Activated CD4-positive, alpha-beta T cell treated with anti-CD3 and anti-CD28 coated beads, Interleukin-2, amount 50 U/mL, for 48 hours (primary cell): Measurements from ENCODE around the gene NEO1.

Source experiments
- DNase-seq, 2 experiments: peaks; one replicate each; pipeline ENCODE4 v3.0.0-alpha.2; 2020

Gene NEO1

DNA sequence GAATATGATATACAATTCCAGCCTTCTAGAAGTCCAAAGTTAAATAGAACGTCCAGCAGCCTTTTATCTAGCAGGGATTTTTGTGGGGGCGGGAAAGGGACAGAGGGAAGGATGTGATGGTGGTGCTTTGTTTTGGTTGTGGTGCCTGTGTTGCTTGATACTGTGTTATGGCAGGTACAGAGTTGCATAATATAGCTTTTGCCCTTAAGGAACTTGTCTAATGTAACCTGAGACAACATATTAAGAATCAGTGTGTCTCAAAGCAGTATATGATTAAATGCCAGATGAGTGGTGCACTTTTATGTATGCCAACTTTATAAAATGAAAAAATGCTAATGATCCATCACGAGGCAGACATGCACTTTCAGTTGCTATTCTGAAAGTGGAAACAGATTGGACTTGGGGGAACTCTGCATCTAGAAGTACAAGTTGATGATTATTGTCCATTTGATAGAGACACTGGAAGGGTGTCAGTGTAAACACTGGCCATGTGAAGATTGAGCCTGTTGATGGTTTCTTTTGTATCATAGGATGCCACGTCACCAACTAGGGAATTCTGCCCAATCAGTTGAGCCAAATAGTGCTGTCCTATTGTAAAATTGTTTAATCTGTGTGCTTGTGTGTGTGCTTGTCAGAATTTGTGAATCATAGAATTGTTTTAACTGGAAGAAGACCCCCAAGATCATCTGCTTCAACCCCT, 23.0 kb downstream of the NEO1 start:
- DNase-seq, result no peak

DNA sequence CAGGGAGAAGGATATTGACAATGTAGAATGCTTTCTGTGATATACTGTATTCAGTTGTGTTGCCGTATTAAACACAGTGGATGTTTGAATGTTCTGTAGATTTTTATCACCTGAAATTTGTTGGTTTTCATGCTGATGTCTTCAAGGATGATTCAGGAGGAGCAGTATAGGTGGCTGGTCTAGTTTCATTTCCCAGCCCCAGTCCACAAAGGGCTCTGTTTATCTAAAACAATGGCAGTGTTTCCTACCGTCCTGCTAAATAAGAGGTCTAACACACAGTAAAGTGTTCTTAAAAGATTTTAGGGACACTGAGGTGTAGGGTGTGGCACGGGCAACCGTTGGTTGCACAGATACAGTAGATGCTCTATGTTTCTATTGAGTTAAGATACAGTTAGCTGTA, 26.0 kb downstream of the NEO1 start:
- DNase-seq, result no peak

DNA sequence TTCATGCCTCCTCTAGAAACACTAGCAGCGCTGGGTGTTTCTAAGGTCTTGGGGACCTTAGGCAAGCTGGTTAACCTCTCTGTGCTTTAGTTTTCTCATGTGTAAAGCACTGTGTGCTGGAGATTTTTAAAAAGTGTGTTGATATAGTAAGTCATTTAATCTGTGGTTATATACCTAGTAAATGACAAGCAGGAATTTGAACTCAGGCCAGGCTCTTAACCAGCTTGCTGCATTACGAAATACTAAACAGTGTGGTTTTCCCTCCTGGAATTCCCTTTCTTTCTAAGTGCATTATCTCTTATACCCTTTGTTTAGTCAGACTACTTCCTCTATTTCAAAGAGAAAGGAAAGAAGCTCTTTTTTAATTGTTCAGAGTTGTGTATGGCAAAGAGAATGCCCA, 26.5 kb downstream of the NEO1 start:
- DNase-seq, result no peak

DNA sequence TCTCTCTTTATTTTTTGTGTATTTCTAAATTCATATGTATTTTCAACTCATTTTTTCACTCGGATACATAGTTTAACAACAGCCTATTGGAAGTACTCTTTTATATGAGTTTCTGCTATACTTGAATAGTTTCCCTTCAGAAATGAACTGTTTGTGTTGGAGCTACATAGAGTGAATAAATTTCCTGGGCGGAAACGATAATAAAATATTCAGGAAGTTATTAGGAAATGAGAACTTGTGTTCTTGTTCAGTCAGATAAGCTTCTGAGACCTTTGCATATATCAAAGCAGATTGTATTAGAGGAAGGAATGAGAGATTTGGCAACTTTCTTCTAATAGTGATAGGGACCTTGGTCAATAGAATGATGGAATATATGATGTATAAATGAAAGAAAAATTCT, 27.3 kb downstream of the NEO1 start:
- DNase-seq, result no peak

DNA sequence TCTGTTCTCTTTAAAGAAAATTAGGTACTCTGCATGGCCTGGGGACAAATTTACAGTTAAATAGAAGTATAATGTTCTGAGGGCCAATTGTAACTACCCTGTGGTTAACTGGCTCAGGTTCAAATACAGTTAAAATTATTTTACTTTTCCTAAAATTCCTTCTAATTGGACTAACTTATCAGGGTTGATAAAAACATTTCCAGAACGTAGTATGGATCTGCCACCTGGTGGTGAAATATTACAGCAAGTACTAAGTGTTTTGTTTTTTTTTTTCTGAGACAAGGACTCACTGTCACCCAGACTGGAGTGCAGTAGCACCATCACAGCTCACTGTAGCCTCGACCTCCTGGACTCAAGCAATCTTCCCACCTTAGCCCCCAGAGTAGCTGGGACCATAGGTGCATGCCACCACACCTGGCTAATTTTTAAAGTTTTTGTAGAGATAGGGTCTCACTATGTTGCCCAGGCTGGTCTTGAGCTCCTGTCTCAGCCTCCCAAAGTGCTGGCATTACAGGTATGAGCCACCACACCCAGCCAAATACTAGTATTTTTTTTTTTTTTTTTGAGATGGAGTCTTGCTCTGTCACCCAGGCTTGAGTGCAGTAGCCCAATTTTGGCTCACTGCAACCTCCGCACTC, 29.2 kb downstream of the NEO1 start:
- DNase-seq, result no peak

DNA sequence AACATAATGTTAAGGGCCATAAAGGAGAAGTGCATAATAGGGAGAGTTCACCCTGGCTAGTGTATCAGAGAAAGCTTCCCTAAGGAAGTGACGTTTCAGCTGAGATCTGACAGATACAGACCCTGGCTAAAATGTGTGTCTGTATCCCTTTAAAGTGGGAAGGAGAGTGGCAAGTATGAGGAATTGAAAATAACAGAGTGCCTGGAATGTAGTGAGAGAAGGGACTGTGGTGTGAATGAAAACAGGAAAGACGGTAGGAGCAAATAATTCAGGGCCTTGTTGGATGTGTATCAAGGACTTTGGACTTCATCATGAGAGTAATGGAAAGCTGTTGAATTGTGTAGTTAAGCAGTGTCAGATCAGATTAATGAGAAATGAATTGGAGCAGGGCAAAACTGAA, 30.5 kb downstream of the NEO1 start:
- no peak for DNase-seq

DNA sequence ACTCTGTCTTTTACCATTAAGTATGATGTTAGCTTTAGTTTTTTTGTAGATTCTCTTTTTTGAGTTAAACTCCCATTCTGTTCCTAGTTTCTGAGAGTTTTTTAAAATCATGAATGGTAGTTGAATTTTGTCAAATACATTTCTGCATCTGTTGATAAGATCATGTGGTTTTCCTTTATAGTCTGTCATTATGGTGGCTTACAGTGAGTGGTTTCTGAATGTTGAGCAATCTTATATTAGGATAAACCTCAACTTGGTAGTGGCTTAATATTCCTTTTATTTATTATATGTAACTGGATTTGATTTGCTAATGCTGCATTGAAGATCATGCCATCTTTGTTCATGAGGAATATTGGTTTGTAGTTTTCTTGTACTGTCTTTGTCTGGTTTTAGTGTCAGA, 34.8 kb downstream of the NEO1 start:
- no peak for DNase-seq

DNA sequence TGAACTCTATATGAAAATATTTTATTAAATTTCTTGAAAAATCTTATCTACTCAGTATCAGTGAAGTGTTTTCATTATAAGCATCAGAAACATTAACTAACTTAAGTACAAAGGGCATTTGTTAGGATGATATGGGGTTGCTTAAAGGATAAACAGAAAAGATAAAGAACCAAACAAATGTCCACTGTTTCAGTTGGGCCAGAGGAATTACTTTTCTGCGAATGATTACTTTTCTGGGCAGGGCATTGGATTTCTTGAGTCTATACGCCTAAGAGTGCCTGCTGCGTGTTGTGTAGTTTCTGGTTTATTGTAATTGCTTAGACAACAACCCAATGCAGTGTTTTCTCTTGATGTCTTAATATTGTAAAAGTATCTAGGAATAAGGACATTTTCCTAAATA, 52.8 kb downstream of the NEO1 start:
- no peak for DNase-seq

DNA sequence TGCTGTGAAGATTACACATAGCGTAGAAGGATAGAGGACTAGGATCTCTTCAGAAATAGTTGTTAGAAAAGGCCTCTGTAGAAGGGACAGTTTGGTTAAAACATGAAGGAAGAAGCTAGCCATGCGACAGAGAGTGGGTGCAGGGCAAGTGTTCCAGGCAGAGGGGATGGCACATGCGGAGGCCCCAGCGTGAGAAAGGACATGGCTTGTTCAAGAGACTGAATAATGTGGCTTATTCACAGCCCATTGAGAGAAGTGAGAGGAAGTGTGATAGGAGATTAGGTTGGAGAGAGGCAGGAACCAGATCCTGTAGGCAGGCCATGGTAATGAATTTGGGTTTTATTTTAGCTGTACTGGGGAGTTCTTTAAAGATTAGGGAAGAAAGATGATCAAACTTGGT, 56.4 kb downstream of the NEO1 start:
- DNase-seq, result no peak

DNA sequence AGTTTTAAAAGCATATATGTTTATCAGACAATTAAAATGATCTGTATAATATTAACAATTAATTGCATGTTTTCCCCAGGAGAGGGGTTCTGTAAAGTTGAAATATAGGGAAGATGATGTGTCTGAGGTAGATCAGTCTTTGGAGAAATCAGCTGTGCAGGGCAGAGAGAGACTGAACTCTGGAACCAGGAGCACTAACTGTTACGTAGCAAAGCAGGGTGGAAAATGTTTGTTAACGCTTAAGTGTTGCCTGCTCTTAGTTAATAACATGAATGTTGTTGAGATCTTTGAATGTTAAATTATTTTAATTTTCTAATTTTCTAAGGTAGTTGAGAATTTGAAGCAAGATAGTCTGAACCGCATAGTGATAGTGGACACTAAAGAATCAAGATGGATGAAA, 57.5 kb downstream of the NEO1 start:
- no peak for DNase-seq

DNA sequence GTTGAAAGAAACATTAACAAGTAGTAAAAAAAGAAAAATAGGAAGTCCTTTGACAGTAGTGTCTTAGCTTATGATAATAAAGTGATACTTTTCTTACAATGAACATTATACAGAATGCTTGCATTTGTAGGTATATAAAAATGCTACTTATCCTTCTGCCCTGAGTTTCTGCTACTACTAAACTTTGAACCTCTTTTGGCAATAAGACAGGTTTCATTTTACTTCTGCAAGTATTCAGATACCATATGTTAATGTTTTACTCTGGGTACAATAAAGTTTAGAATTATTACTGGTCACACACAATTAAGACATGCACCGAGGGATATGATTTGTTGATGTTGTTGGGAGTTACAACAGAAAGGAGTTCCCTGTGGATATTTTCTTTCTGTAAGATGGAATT, 57.9 kb downstream of the NEO1 start:
- no peak for DNase-seq

DNA sequence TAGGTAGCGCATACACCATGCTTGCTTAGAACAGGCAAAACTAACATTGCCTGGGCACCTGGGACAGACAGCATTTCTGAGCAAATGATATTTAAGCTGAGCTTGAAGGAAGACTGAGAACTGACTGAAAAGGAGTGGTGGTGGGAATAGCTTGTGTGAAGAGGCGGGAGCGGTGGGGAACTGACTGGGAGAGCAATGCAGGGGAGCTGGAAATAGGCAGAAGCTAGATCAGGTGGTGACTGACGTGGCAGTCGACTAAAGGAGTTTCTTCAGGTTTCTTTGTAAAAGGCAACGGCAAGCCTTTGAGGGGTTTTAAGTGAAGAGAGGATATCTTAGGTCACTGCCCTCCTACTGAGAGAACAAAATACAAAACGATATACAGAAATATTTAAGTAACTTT, 61.8 kb downstream of the NEO1 start:
- DNase-seq, result no peak

GRCh38 chr15:73116164-73116563, 63.9 kb downstream of the NEO1 start:
- DNase-seq, result no peak

DNA sequence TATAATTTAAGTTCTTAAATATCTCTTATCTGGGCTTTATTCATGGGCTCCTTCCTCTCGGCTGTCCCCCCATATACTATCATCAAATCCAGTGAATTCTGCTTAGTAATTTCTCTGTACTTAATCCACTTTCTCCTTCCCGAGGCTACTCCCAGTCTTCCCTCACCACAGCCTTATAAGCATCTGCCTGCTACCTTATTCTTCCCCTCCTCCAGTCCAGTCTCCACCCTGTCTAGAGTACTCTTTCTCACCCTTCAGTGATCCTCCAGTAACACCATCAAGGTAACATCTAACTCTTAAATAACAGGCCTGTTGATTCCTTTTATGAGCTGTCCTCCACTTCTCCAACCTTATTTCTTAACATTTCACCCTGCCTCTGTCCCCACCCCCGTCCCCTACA, 65.8 kb downstream of the NEO1 start:
- no peak for DNase-seq

- no peak for DNase-seq
These were observed 67.2 kb downstream of the NEO1 start for GRCh38 chr15:73119478-73119877.

DNA sequence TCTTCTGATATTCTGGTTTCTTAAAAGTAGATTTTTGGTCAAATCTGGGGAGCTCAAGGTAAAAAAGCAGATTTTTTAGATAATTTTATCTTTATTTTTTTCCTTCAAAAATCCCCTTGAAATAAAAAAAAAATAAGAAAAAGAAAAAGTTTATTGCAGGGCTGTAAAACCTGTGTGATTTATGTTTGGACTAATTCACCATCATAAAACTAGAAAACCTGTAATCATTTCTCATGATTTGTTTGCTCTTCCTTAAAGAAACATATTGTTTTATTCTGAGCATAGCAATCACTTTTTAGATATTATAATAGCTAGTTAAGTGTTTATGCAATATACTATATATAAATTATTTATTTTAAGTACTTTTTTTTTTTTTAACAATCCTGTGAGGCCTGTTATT, 68.0 kb downstream of the NEO1 start:
- no peak for DNase-seq

DNA sequence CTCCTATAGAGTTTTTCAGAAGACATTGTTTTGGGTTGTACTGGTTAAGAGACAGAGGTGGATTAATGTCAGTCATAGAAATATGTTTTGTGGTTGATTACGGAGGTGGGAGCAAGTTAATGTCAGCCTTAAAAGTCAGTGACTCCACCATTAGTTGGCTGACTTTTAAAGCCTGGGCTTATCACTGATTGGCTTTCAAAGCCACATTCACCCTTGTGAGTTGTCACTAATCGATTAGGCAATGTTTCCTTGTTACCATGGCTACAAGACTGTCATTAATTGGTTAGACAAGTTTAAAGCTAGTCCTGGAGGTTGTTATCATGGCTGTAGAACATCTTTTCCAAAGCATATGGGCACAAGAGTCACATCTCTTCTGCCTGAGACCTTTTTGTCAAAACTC, 73.0 kb downstream of the NEO1 start:
- DNase-seq, result no peak

GRCh38 chr15:73127302-73127936, 75.2 kb downstream of the NEO1 start:
- DNase-seq, result peak; percentile 27 to 38

- DNase-seq, result no peak
These were observed 78.6 kb downstream of the NEO1 start for GRCh38 chr15:73130830-73131229.

GRCh38 chr15:73134196-73134595, 81.9 kb downstream of the NEO1 start:
- DNase-seq, result no peak

GRCh38 chr15:73139041-73139743, 86.9 kb downstream of the NEO1 start:
- no peak for DNase-seq

DNA sequence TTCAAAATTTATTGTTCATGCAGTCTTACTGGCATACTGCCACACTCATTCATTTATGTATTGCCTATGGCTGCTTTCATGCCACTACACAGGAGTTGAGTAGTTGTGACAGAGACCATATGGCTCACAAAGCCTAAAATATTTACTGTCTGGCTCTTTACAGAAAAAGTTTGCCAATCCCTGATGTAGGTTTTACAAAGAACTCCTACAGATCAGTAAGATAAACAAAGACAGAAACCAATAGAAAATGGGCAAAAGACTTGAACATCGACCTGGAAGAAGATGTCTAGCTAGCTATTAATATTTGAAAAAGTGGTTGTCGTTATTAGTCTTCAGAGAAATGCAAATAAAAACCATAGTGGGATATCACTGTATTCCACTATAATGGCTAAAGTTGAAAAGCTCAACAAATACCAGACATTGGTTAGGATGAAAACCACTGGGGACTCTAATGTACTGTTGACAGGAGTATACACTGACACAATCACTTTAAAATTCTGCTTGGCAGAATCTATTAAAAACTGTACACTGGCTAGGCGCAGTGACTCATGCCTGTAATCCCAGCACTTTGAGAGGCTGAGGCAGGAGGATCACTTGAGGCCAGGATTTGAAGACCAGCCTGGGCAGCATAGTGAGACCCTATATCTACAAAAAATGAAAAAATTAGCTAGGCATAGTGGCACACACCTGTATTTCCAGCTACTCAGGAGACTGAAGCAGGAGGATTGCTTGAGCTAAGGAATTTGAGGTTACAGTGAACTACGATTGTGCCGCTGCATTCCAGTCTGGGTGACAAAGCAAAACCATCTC, 87.7 kb downstream of the NEO1 start:
- DNase-seq, result no peak
